ENCODE data around the gene COA1. TPM values are rescaled to one million over a fixed set of nuclear protein-coding genes. Genes with fewer than 3 reads are reported as not detected.
"Not testable (repeated sequence)": the region's sequence is repeated elsewhere in the genome, so short reads cannot be mapped to it uniquely, and the experiment has no call there.

Gene COA1
- polyA plus RNA-seq, 1 experiment: 22.4 TPM

DNA sequence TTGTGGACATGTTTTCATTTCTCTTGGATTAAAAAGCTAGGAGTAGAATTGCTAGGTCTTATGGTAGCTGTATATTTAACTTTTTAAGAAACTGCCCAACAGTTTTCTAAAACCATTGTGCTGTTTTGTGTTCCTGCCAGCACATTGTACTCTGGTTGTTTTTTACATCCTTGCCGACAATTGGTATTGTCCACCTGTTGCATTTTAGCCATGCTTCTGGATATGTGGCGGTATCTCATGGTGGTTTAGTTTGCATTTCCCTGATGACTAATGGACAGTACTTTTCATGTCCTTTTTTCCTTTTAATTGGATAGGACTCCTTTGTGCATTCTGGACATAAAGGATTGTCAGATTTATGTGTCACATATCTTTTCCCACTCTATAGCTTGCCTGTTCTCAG is 100.9 kb downstream of the COA1 start:
- no peak overlapping the region for H3K4me3 ChIP-seq (ENCODE audit: low read depth, low read length)
- H3K9me3 ChIP-seq (ENCODE audit: control insufficient read depth, insufficient read depth, low read length): no peaks in the 10 kb centered on the region
- ChIA-PET CTCF (interaction anchor here (1.0 to 3.5 kb wide), 3 partner anchors 46 to 211 kb away, joined by 3 to 14 read pairs (median 9); partner anchors contain the start of gene STK17A), POLR2A (no interaction called here)
- no peak for DNase-seq (ENCODE audit: low read depth, low spot score)
- H3K27me3 ChIP-seq (ENCODE audit: control insufficient read depth, insufficient read depth, low read length): no peaks in the 10 kb centered on the region
- no peak overlapping the region for H3K27ac ChIP-seq (ENCODE audit: low read depth, low read length)
- TF ChIP-seq, protein P1, sequence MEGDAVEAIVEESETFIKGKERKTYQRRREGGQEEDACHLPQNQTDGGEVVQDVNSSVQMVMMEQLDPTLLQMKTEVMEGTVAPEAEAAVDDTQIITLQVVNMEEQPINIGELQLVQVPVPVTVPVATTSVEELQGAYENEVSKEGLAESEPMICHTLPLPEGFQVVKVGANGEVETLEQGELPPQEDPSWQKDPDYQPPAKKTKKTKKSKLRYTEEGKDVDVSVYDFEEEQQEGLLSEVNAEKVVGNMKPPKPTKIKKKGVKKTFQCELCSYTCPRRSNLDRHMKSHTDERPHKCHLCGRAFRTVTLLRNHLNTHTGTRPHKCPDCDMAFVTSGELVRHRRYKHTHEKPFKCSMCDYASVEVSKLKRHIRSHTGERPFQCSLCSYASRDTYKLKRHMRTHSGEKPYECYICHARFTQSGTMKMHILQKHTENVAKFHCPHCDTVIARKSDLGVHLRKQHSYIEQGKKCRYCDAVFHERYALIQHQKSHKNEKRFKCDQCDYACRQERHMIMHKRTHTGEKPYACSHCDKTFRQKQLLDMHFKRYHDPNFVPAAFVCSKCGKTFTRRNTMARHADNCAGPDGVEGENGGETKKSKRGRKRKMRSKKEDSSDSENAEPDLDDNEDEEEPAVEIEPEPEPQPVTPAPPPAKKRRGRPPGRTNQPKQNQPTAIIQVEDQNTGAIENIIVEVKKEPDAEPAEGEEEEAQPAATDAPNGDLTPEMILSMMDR (IDR thresholded peaks at IDR 0.05; ENCODE audit: low read depth, low read length): no peak

DNA sequence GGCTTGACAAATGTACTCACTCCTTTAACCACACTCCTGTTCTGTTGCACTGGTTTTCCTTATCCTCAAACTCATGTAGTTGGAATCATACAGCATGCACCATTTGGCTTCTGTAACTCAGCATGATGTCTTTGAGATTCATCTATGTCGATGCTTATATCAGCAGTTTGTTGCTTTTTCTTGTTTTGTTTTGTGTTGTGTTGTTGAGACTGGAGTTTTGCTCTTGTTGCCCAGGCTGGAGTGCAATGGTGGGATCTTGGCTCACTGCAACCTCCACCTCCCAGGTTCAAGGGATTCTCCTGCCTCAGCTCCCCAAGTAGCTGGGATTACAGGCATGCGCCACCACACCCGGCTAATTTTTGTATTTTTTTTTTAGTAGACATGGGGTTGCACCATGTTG is 101.5 kb downstream of the COA1 start:
- POLR2A ChIA-PET; H3K27me3 ChIP-seq (ENCODE audit: control insufficient read depth, insufficient read depth, low read length); H3K4me3 ChIP-seq (ENCODE audit: low read depth, low read length); H3K27ac ChIP-seq (ENCODE audit: low read depth, low read length); H3K9me3 ChIP-seq (ENCODE audit: control insufficient read depth, insufficient read depth, low read length); DNase-seq (ENCODE audit: low read depth, low spot score): not testable (repeated sequence)
- CTCF ChIA-PET: interaction anchor here (1.0 to 3.5 kb wide), 3 partner anchors 45 to 211 kb away, joined by 3 to 14 read pairs (median 9); partner anchors contain the start of gene STK17A

- Histone ChIP-seq H3K27me3 (ENCODE audit: control insufficient read depth, insufficient read depth, low read length) (no peaks in the 10 kb centered on the region), H3K4me3 (ENCODE audit: low read depth, low read length) (no peak overlapping the region), H3K9me3 (ENCODE audit: control insufficient read depth, insufficient read depth, low read length) (no peaks in the 10 kb centered on the region), H3K27ac (ENCODE audit: low read depth, low read length) (no peak overlapping the region)
- POLR2A ChIA-PET: interaction anchor here (0.6 to 0.8 kb wide), 2 partner anchors 14 to 18 kb away, joined by 3 read pairs; no protein-coding TSS in a partner anchor
- TF ChIP-seq, protein P1 (IDR thresholded peaks at IDR 0.05; ENCODE audit: low read depth, low read length): no peak
- CTCF ChIA-PET: interaction anchor here (1.3 kb wide), 1 partner anchor 44 kb away, joined by 5 read pairs; the partner anchor contains the start of gene STK17A
- DNase-seq (ENCODE audit: low read depth, low spot score): no peak
These were observed 102.6 kb downstream of the COA1 start for GRCh38 chr7:43626695-43627094.

DNA sequence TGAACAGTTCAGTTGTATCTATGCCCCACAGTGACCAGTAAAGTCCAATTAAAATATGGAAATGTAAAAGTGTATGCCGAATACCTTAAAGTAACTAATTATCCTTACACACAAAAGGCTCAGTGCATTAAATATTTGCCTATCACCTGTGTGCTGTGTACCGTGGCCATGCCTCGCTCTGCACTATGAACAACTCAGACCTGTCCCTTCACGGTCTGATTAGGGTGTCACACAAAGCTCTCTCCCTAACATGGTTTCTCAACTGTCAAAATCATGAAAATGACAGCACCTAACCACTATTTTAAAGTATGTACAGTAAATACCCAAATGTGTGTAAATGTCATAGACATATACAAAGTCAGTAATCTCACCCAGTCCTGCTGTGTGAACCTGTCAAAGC is 103.3 kb downstream of the COA1 start:
- CTCF ChIA-PET: interaction anchor here (1.0 to 1.3 kb wide), 3 partner anchors 43 to 95 kb away, joined by 3 to 5 read pairs (median 5); partner anchors contain the start of gene STK17A
- POLR2A ChIA-PET: interaction anchor here (0.6 to 0.8 kb wide), 2 partner anchors 14 to 17 kb away, joined by 3 read pairs; no protein-coding TSS in a partner anchor
- TF ChIP-seq, protein P1 (IDR thresholded peaks at IDR 0.05; ENCODE audit: low read depth, low read length): no peak

DNA sequence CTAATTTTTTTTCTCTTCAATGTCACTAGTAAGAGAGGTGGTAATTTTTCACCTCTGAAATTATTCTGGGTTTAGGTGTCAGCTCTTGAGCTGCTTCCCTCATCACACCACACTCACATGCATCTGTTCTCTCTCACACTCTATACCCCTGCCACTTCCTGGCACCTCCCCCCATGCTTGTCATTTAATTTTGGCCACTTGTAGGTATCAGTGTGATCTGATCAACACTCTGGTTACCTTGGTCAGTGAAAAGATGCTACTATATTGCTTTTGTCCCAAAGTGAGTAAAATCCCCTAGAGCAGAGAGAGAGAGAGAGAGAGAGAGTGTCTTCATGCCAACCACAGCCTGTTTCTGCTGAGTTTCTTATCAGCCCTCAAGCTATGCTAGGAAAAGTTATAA is 103.9 kb downstream of the COA1 start:
- H3K27me3 ChIP-seq (ENCODE audit: control insufficient read depth, insufficient read depth, low read length): no peaks in the 10 kb centered on the region
- ChIA-PET POLR2A (no interaction called here), CTCF (interaction anchor here (1.0 kb wide), 2 partner anchors 43 to 96 kb away, joined by 3 to 5 read pairs; no protein-coding TSS in a partner anchor)
- no peak for DNase-seq (ENCODE audit: low read depth, low spot score)
- no peak overlapping the region for H3K27ac ChIP-seq (ENCODE audit: low read depth, low read length)
- TF ChIP-seq, protein P1 (IDR thresholded peaks at IDR 0.05; ENCODE audit: low read depth, low read length): no peak
- H3K9me3 ChIP-seq (ENCODE audit: control insufficient read depth, insufficient read depth, low read length): no peaks in the 10 kb centered on the region
- H3K4me3 ChIP-seq (ENCODE audit: low read depth, low read length): no peak overlapping the region

More for the DNA sequence above, 103.3 kb downstream of the COA1 start:
- DNase-seq (ENCODE audit: low read depth, low spot score): no peak
- Histone ChIP-seq H3K4me3 (ENCODE audit: low read depth, low read length) (no peak overlapping the region), H3K9me3 (ENCODE audit: control insufficient read depth, insufficient read depth, low read length) (no peaks in the 10 kb centered on the region), H3K27ac (ENCODE audit: low read depth, low read length) (no peak overlapping the region), H3K27me3 (ENCODE audit: control insufficient read depth, insufficient read depth, low read length) (no peaks in the 10 kb centered on the region)

All from AG04450 (cell line).